H9 (cell line): ENCODE measurements around the gene LRRC8C. TPM values are rescaled to one million over a fixed set of nuclear protein-coding genes. Genes with fewer than 3 reads are reported as not detected.

Experiments used
- DNase-seq: peaks from one replicate; pipeline ENCODE4 v3.0.0-alpha.2; 2017
- H2AFZ ChIP-seq: one replicate; pipeline ENCODE4 v1.6.1; 2013; ENCODE audit warnings: mild to moderate bottlenecking, low read length, control low read depth, moderate library complexity
- H2AK5ac ChIP-seq: 2 replicates; pipeline ENCODE4 v1.6.1; 2013; ENCODE audit warnings: low read length, control low read depth, mixed read lengths; ENCODE audit not compliant: insufficient read length
- H2BK120ac ChIP-seq: one replicate; pipeline ENCODE4 v1.6.1; 2013; ENCODE audit warnings: low read depth, mild to moderate bottlenecking, low read length, control low read depth, inconsistent platforms; ENCODE audit not compliant: poor library complexity, severe bottlenecking
- H2BK12ac ChIP-seq: 2 replicates; pipeline ENCODE4 v1.6.1; 2013; ENCODE audit warnings: low read length, control low read depth, mixed read lengths, low read depth; ENCODE audit not compliant: insufficient read length
- H2BK15ac ChIP-seq: 2 replicates; pipeline ENCODE4 v1.6.1; 2013; ENCODE audit warnings: low read depth, low read length, control low read depth
- H2BK20ac ChIP-seq: one replicate; pipeline ENCODE4 v1.6.1; 2013; ENCODE audit warnings: low read depth, mild to moderate bottlenecking, low read length, control low read depth, inconsistent platforms; ENCODE audit not compliant: poor library complexity, severe bottlenecking
- H2BK5ac ChIP-seq: 2 replicates; pipeline ENCODE4 v1.6.1; 2013; ENCODE audit warnings: low read length, control low read depth, mixed read lengths; ENCODE audit not compliant: insufficient read length
- H3K14ac ChIP-seq: 2 replicates; pipeline ENCODE4 v1.6.1; 2013; ENCODE audit warnings: low read length, control low read depth; ENCODE audit not compliant: insufficient read depth
- H3K18ac ChIP-seq: 2 replicates; pipeline ENCODE4 v1.6.1; 2013; ENCODE audit warnings: low read depth, mild to moderate bottlenecking, mixed read lengths, low read length, control low read depth; ENCODE audit not compliant: insufficient read length
- H3K23ac ChIP-seq: 2 replicates; pipeline ENCODE4 v1.6.1; 2013; ENCODE audit warnings: low read length, control low read depth, mixed read lengths, low read depth; ENCODE audit not compliant: insufficient read length
- H3K23me2 ChIP-seq: 2 replicates; pipeline ENCODE4 v1.6.1; 2013; ENCODE audit warnings: low read depth, mild to moderate bottlenecking, mixed read lengths, low read length, control low read depth; ENCODE audit not compliant: insufficient read length, poor library complexity, severe bottlenecking
- H3K27ac ChIP-seq: 2 replicates; pipeline ENCODE4 v1.5.1; 2013; ENCODE audit warnings: low read length, control low read depth, mixed read lengths, low read depth; ENCODE audit not compliant: insufficient read length
- H3K27me3 ChIP-seq: 2 replicates; pipeline ENCODE4 v1.6.1; 2013; ENCODE audit warnings: low read length, control low read depth, inconsistent platforms; ENCODE audit not compliant: insufficient read depth
- H3K4ac ChIP-seq: 2 replicates; pipeline ENCODE4 v1.6.1; 2013; ENCODE audit warnings: low read depth, mild to moderate bottlenecking, control low read depth, inconsistent platforms, low read length, moderate library complexity
- H3K4me1 ChIP-seq: 2 replicates; pipeline ENCODE4 v1.6.1; 2013; ENCODE audit warnings: low read length, control low read depth, inconsistent platforms; ENCODE audit not compliant: insufficient read depth
- H3K4me2 ChIP-seq: 2 replicates; pipeline ENCODE4 v1.6.1; 2013; ENCODE audit warnings: low read length, control low read depth, mixed read lengths; ENCODE audit not compliant: insufficient read length, insufficient read depth
- H3K56ac ChIP-seq: 2 replicates; pipeline ENCODE4 v1.6.1; 2013; ENCODE audit warnings: low read depth, mild to moderate bottlenecking, mixed read lengths, low read length, control low read depth; ENCODE audit not compliant: insufficient read length
- H3K79me1 ChIP-seq: 2 replicates; pipeline ENCODE4 v1.6.1; 2013; ENCODE audit warnings: low read depth, mild to moderate bottlenecking, moderate library complexity, low read length, control low read depth, inconsistent platforms; ENCODE audit not compliant: insufficient read depth, poor library complexity, severe bottlenecking
- H3K79me2 ChIP-seq: 2 replicates; pipeline ENCODE4 v1.6.1; 2013; ENCODE audit warnings: low read length, control low read depth, inconsistent platforms; ENCODE audit not compliant: insufficient read depth
- H3K9ac ChIP-seq: 2 replicates; pipeline ENCODE4 v1.6.1; 2013; ENCODE audit warnings: low read length, control low read depth, mixed read lengths; ENCODE audit not compliant: insufficient read length; ENCODE audit errors: extremely low read depth
- H3K9me3 ChIP-seq: one replicate; pipeline ENCODE4 v1.6.1; 2013; ENCODE audit warnings: low read depth, low read length, inconsistent platforms; ENCODE audit not compliant: control insufficient read depth
- H3T11ph ChIP-seq: one replicate; pipeline ENCODE4 v1.6.1; 2013; ENCODE audit warnings: mild to moderate bottlenecking, low read length, control low read depth, inconsistent platforms
- H4K20me1 ChIP-seq: one replicate; pipeline ENCODE4 v1.6.1; 2013; ENCODE audit not compliant: control insufficient read depth, insufficient read length, insufficient read depth
- H4K5ac ChIP-seq: 2 replicates; pipeline ENCODE4 v1.6.1; 2013; ENCODE audit warnings: low read depth, mild to moderate bottlenecking, mixed read lengths, low read length, control low read depth; ENCODE audit not compliant: insufficient read length
- H4K8ac ChIP-seq: replicated peaks from 2 replicates; pipeline ENCODE4 v1.6.1; 2013; ENCODE audit warnings: low read length, control low read depth, mixed read lengths, low read depth; ENCODE audit not compliant: insufficient read length
- H4K91ac ChIP-seq: 2 replicates; pipeline ENCODE4 v1.6.1; 2013; ENCODE audit warnings: low read depth, mild to moderate bottlenecking, moderate library complexity, mixed read lengths, low read length, control low read depth; ENCODE audit not compliant: insufficient read length
- H3K27ac Mint-ChIP-seq, 3 experiments: 2 replicates in 2 of 3; 3 replicates in 1 of 3; pipeline ENCODE4 v1.8.0; 2020 to 2021; ENCODE audit warnings: mixed read lengths in 3 of 3, mild to moderate bottlenecking in 1 of 3, moderate library complexity in 1 of 3
- H3K27me3 Mint-ChIP-seq: 2 replicates; pipeline ENCODE4 v1.8.0; 2021; ENCODE audit warnings: low read depth, mild to moderate bottlenecking, moderate library complexity, mixed read lengths
- H3K36me3 Mint-ChIP-seq, 3 experiments: 2 replicates in 2 of 3; 3 replicates in 1 of 3; pipeline ENCODE4 v1.8.0; 2020 to 2021; ENCODE audit warnings: low read depth in 3 of 3, mixed read lengths in 3 of 3; ENCODE audit not compliant: insufficient read depth in 1 of 3
- H3K4me1 Mint-ChIP-seq, 2 experiments: 2 replicates each; pipeline ENCODE4 v1.8.0; 2020; ENCODE audit warnings: mixed read lengths in 2 of 2
- H3K4me3 Mint-ChIP-seq, 2 experiments: 2 replicates in 1 of 2; 3 replicates in 1 of 2; pipeline ENCODE4 v1.8.0; 2020 to 2021; ENCODE audit warnings: mild to moderate bottlenecking in 2 of 2, mixed read lengths in 2 of 2, moderate library complexity in 1 of 2
- H3K9me3 Mint-ChIP-seq, 2 experiments: 2 replicates in 1 of 2; 3 replicates in 1 of 2; pipeline ENCODE4 v1.8.0; 2020; ENCODE audit warnings: mild to moderate bottlenecking in 2 of 2, mixed read lengths in 2 of 2, moderate library complexity in 1 of 2
- CTCF ChIP-seq: fragments of 200-600 bp; sonication (generic); conservative IDR thresholded peaks from 3 replicates; pipeline ENCODE4 v1.8.0; 2021; ENCODE audit warnings: antibody characterized with exemption, mild to moderate bottlenecking
- WGBS: extraction: QIAGEN DNeasy Blood & Tissue Kit; methylation state at CpG from one replicate; pipeline ENCODE4 v1.1.7; 2013; ENCODE audit warnings: missing lambda C conversion rate, low lambda C conversion rate, mixed read lengths; ENCODE audit not compliant: insufficient read length; ENCODE audit errors: extremely low coverage; 5-methylcytosine and 5-hydroxymethylcytosine counted together
- total RNA-seq: library from RNA; stranded (reverse); gene quantifications from 2 replicates; pipeline ENCODE4 v1.2.1, GENCODE V29; 2021

Gene LRRC8C
- total RNA-seq, 1 experiment from 2014 or later: 1.9 TPM

GRCh38 chr1:89616844-89617627 is 15.9 kb upstream of the LRRC8C start:
- peaks cover 12 to 18% (median 16%) of the 10 kb centered on the region in 3 experiments for H3K36me3 Mint-ChIP-seq
- H3K27me3 Mint-ChIP-seq: no peaks in the 10 kb centered on the region
- no peak overlapping the region for H3K27ac Mint-ChIP-seq
- no peak overlapping the region for H3K9ac ChIP-seq
- H3K4me2 ChIP-seq: no peak overlapping the region
- no peaks in the 10 kb centered on the region for H3K79me1 ChIP-seq
- no peak overlapping the region for H4K8ac ChIP-seq
- H2BK15ac ChIP-seq: no peak overlapping the region
- H2BK5ac ChIP-seq: no peak overlapping the region
- H2BK120ac ChIP-seq: no peak overlapping the region
- H3K79me2 ChIP-seq: no peaks in the 10 kb centered on the region
- WGBS: no CpG with 5 or more reads among the region's 2 CpGs
- H3K4ac ChIP-seq: no peak overlapping the region
- H2AK5ac ChIP-seq: no peak overlapping the region
- no peak overlapping the region for H3K4me3 Mint-ChIP-seq
- H4K20me1 ChIP-seq: no peaks in the 10 kb centered on the region
- no peaks in the 10 kb centered on the region for H3K4me1 ChIP-seq
- no peak overlapping the region for H3K18ac ChIP-seq
- H3K27ac ChIP-seq: no peak overlapping the region
- no peak overlapping the region for H4K5ac ChIP-seq
- H3K9me3 ChIP-seq: no peaks in the 10 kb centered on the region
- H3K23me2 ChIP-seq: no peaks in the 10 kb centered on the region
- DNase-seq: no peak
- no peak overlapping the region for H3T11ph ChIP-seq
- H3K56ac ChIP-seq: no peak overlapping the region
- H3K4me1 Mint-ChIP-seq: peaks cover 4 to 7% of the 10 kb centered on the region in 2 experiments
- no peak overlapping the region for H2AFZ ChIP-seq
- no peak overlapping the region for H4K91ac ChIP-seq
- H2BK20ac ChIP-seq: no peak overlapping the region
- TF ChIP-seq CTCF: no peak
- no peaks in the 10 kb centered on the region for H3K27me3 ChIP-seq
- H3K9me3 Mint-ChIP-seq: peaks cover 11 to 16% of the 10 kb centered on the region in 2 experiments
- no peak overlapping the region for H3K23ac ChIP-seq
- no peak overlapping the region for H2BK12ac ChIP-seq
- H3K14ac ChIP-seq: no peak overlapping the region
